SK-N-SH treated with all-trans-retinoic acid at 6 μM for 48 hours (cell line): ENCODE data around the gene ZWILCH.

ENCODE experiments used
- ARNTL ChIP-seq: fragments of 450-650 bp; formaldehyde crosslinking; IDR thresholded peaks from 2 replicates; pipeline ENCODE4 v1.5.0; 2020; ENCODE audit warnings: low read depth, mild to moderate bottlenecking, moderate library complexity, borderline replicate concordance
- BACH2 ChIP-seq: fragments of 250-450 bp; sonication (Bioruptor Pico); IDR thresholded peaks from 2 replicates; pipeline ENCODE4 v1.9.0; 2021; ENCODE audit warnings: mild to moderate bottlenecking, borderline replicate concordance
- PATZ1 ChIP-seq: fragments of 250-450 bp; sonication (Bioruptor Pico); IDR thresholded peaks from 2 replicates; pipeline ENCODE4 v1.8.0; 2020; ENCODE audit warnings: mild to moderate bottlenecking, moderate library complexity, borderline replicate concordance
- ZFP3 ChIP-seq: fragments of 250-450 bp; sonication (Bioruptor Pico); IDR thresholded peaks from 2 replicates; pipeline ENCODE4 v1.5.0; 2020; ENCODE audit warnings: mild to moderate bottlenecking, moderate library complexity

- no peak for TF ChIP-seq PATZ1 (CRISPR knock-in tag)
- no peak for TF ChIP-seq ARNTL (CRISPR knock-in tag)
- no peak for TF ChIP-seq BACH2 (CRISPR knock-in tag)
- TF ChIP-seq ZFP3 (CRISPR knock-in tag) = no peak
Measured at GRCh38 chr15:66595931-66596545, 90.9 kb downstream of the ZWILCH start.
